Superior temporal gyrus (tissue), 1 donor: Measurements from ENCODE around the gene TBXAS1.

ENCODE experiments used
- DNase-seq: peaks from one replicate; pipeline ENCODE4 v3.0.0-alpha.2; 2016; ENCODE audit errors: extremely low spot score

TBXAS1 gene

DNA sequence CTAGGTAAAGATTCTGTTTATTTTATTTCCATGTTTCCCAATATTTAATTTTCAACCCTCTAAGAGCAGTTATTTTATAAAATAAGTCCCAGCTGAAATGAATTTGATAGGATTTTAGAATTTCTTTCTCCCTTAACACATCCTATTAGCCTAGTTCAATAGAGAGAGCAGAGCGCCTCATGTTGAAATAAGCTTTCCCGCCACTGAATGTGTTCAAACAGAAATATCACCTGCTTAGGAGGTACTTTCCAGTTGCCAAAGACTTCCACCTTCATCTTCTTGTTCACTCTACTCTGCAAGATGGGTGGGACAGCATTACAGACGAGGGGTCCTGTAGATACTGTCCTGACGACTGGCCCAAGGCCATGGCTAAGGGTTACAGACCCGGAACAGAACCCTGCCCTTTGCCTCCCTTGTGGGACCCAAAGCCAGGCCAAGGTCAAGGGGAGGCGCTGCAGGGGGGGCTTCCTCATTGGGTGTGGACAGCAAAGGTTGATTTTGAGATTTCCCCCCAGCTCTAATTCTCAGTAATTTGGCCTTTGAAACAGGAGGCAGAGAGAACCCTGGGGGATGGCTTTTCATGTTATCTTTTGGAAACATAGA lies 171.7 kb downstream of the TBXAS1 start:
- no peak for DNase-seq

DNA sequence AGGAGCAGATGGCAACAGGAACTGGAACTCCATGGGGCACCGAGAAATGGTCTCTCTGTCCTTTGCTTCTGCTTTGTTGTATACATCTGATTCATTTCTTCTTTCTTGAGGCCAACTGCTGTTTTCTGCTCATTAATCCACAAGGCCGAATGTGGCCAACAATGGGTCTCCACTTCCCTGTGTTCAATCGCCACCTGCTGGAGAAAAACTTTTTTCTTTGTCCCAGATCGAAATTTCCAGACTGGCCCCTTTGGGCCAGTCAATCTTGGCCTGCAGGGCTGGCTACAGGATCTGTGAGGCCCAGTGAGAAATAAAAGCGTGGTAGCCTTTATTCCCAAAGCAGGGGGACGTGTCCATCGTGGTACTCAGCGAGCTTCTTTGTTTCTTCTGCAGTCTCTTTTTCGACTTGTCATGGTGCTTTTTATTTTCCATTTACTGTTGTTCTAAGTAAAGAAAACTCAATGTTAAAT lies 174.9 kb downstream of the TBXAS1 start:
- peak; percentile 51 for DNase-seq

DNA sequence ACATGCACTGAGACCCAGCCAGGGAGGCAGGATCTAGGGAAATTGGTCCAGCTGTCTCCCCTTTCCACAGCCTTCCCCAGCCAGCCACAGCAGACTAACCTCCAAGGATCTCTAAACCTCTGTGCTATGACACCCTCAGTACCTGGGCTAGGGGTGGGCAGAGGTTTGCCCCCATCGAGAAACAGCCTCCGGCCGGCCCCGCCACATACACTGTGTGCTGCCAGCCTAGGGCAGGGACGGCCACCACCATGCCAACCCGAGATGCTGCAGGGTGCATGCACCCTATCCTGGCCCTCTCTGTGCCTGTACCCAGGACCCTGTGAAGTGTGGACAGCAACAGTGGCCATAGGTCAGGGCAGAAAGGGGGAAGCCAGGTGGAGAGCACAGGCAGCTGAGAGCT lies 175.6 kb downstream of the TBXAS1 start:
- no peak for DNase-seq

DNA sequence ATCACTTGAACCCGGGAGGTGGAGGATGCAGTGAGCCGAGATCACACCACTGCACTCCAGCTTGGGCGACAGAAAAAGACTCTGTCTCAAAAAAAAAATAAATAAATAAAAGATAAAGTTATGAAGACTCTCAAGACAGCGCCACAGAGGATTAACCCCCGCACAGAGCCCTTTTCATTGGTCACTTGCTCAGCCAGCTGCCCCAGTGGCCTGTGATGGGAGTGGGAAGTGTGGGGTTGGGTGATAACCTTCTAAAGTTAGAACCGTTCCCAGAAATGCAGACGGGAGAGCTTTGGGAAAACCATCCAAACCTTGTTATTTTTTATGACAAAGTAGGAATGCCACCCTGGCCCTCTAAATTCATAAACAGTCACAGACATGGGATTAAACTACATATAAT lies 176.3 kb downstream of the TBXAS1 start:
- no peak for DNase-seq

DNA sequence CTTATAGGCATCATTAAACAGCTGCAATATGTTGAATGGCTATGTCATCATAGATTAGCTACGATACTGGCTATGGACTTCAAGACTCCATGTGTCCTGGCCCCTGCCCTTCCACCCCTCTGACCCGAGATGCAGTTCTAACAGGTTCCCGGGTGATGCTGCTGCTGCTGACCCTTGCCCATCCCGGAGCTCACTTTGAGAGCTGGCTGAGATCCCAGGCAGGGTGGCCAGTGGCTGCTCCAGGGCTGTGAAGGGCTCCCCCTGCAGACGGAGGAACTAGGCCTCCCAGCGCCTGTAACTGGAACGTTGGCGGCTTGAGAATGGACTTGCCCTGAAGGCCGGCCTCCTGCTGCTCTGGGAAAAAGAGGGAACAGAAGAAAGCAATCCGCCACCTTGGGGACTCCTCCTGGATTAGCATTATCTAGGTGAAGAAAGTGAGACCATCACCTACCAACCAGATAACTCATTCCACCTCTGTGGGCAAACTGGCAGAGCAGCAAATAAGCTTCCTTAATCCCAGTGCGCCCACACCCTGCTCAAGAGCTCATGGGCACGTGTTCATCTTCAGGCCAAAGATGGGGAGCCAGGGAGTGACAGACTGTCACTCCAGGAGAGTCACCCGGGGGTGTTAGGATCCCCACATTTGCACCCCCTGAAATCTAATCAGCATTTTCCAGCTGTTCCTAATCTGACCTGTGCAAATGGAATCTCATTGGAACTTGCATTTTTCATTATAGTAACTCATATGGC lies 176.9 kb downstream of the TBXAS1 start:
- DNase-seq: no peak

DNA sequence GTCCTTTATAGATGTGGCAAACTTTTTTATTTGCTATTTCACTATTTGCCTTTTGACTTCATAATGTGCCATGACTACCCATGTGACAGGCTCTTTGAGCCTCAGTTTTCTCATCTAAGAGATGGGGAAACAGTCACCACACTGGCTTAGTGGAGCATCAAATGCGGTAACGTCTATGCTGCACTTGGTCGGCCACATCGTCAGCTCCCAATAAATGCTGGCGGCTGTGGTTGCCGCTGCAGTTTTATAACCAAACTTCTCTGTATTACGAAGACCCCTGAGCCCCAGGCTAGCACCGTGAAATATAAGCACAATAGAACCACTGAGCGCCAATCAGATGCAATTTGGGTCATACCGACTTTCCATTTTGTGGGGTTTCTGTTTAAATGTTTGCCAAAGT lies 177.5 kb downstream of the TBXAS1 start:
- no peak for DNase-seq

DNA sequence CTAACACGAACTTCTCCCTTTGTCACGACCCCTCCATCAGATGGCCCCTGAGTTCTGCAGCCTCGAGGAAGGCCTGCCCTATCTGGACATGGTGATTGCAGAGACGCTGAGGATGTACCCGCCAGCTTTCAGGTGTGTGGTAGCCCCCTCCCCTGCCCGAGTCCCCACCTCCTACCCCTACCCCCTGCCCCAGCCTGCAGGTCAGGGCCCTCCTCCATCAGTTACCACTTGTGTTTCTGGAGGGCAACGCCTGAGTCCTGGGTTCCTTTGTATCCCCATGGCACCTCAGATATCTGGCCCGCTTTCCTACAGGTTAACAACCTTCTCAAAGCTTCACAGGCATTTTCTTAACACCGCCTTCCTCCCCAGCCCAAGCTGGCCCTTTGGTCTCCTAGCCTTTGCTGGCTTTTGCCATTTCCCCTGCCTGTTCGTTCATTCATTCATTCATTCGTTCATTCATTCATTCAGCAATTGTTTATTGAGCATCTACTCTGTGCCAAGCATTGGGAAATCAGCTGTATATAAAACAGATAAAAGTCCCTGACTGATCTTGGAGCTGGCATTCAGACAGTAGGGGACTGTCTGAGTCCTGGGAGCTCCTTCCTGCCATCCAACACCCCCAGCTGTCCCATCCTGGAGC lies 178.1 kb downstream of the TBXAS1 start:
- no peak for DNase-seq

DNA sequence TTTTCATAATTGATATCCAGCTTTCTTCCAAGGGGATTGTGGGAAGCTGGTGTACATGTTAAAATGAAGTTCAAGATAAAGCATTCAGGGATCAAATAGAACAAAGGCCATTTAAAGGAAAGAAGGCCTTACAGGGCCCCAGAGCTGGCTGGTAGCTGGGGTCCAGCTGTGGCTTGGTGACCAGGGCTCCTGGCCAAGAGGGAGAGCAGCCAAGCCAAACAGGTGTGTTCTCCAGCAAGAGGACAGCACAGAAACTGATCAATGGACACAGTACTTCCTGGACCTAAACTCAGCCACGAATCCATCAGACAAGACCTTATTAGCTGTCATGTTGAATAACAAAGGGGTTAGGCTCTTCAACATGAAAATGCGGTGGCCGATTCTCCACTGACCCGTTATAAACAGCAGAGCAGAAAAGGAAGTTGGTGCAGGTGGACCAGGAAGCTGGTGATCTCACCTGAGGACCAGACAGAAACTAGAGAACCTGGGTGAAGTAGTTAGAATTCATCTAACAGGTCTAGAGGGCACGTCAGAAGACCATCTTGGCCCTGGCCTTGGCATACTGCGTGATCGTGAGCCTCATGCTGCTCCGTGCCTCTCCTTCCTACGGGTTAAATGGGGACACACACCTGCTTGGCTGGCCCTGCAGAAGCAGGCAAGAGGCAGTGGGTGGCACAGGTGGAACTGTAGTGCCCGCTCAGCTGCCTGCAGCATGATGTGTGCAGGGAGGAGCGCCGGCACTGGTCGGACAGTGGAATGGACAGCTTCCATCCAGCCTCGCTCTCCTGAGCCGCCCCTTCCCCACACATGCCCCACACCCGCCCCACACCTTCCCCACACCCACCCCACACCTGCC lies 179.9 kb downstream of the TBXAS1 start:
- DNase-seq: no peak

DNA sequence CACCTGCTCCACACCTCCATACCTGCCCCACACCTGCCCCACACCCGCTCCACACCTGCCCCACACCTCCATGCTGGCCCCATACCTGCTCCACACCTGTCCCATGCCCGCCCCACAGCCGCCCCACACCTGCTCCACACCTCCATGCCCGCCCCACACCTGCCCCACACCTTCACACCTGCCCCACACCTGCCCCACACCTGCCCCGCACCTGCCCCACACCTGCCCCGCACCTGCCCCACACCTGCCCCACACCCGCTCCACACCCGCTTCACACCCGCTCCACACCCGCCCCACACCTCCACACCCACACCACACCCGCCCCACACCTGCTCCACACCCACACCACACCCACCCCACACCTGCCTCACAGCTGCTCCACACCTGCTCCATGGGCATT lies 180.7 kb downstream of the TBXAS1 start:
- DNase-seq: no peak

DNA sequence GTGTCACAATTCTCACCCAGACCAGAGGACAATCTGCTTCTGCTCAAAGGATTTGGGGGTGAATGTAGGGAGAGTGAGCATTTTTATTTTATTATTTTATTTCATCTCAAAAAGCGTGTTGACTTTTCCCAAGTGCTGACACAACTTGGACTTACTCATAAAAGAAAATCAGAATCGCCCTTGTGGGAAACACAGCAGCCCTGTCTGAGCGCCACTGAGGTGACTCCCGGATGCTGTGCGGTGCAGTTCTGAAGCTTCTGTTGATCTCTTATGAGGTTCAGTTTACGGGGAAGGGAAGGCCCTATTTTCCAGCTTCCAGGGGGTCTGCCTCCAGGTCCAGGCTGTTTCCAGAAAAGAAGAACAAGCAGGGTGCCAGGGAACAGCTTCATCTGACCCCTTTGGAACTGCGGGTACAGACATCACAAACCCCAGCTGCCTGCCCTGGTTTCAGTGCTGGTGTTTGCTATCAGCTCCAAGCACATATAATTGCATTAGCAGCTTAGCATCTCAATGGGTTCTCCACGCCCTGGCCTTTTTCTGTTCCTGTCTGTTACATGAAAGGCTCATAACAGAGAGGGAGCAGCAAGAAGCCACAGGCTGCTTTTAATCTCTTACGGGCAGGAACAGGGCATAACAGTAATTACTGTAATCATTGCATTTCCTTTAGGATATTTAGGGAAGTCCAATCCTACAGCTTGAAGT lies 181.3 kb downstream of the TBXAS1 start:
- no peak for DNase-seq

DNA sequence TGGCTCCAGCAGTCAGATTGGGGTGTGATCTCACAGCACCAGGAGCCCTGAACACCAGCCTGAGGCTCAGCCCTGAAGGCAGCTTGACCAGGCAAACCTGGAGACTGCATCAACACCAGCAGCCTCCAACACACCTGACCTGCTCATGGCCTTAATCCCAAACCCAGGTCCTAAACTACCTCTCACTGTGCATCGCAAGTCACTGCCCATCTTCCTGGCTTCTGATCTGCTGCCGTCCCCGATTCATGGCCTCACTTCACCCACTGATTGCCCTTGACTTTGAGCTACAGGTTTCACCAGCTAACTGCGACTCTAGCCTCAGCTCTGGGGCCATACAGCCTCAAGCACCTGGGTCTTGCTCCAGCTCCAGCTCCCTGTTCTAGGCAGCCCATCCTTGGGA lies 184.6 kb downstream of the TBXAS1 start:
- no peak for DNase-seq

DNA sequence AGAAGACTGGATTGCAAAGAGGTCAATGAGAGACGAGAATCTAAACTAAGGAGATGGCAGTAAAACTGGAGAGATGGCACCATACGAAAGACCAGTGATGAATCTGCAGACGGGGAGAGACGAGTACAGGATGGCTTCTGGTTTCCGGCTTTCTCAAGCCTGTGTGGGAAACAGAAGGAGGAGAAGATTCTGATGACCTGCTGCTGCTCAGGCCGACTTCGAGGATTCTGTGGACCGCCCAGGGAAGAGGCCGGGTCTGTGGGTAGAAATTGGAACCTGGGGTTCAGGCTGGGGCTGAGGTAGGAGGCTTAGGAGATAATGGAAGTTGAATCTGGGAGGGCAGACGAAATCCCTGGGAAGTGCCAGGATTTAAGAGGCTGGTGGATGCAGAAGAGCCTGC lies 185.1 kb downstream of the TBXAS1 start:
- no peak for DNase-seq

DNA sequence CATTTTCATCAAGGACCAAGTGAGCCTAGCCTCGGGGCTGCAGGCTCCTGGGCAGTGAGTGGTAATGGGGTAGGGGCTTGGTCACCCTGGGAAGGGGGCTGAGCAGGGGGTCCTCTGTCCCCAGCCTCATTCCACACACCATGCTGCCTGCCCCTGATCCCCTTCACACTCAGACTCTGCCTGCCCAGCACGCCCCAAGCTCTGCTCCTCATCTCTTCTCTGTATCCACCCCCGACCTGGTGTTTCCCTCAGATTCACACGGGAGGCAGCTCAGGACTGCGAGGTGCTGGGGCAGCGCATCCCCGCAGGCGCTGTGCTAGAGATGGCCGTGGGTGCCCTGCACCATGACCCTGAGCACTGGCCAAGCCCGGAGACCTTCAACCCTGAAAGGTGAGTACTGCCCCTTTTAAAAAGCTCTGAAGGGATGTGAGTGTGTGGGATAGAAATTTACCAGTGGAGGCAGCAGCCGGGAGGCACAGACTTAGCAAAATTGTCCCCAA lies 186.5 kb downstream of the TBXAS1 start:
- no peak for DNase-seq

DNA sequence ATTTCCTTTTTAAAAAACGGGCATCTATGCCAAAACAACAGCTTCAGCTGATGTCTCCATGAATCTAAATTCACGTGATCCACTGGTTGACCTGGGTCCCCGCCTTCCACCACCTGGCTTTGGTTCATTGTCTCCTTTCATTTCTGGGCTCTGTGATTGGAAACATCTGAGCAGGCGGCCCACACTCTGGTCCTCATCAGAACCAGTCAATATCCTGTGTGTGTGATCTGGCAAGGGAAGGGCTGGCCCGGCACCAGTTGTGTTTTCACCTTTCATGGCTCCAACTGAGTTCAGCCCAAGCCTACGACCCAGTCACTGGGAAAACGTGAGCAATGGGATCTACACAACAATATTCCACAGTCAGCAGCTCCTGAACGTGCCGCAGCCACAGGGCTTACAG lies 187.5 kb downstream of the TBXAS1 start:
- no peak for DNase-seq

DNA sequence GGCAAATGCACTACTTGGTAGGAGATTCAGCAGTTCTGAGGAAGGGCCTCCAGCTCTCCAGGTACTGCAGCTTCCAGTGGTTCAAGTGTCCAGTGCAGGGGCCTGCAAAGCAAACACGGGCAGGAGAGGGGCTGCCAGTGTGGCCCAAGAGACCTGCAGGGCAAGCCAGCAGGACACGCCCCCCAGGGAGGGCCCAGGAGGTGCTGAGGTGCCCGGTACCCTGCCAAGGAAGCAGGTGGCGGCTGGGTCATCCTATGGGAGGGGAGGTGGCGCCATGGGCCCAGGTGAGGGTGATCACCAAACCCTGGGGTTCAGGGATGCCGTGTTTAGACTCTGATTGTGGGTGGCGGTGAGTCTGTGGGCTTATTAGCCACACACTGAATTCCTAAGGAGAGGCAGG lies 188.0 kb downstream of the TBXAS1 start:
- DNase-seq: no peak

DNA sequence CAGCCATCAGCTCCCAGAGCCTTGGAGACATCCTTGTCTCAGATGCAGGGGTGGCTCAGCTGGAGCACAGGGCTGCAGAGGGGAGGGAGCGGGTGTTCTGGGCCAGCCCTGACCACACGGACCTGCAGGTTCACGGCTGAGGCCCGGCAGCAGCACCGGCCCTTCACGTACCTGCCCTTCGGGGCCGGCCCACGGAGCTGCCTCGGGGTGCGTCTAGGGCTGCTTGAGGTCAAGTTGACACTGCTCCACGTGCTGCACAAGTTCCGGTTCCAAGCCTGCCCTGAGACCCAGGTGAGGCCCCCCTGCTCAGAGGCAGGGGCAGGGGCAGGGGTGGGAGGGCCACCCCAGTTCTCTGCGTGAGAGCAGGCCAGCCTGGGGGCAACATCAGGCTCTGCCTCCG lies 188.5 kb downstream of the TBXAS1 start:
- no peak for DNase-seq

DNA sequence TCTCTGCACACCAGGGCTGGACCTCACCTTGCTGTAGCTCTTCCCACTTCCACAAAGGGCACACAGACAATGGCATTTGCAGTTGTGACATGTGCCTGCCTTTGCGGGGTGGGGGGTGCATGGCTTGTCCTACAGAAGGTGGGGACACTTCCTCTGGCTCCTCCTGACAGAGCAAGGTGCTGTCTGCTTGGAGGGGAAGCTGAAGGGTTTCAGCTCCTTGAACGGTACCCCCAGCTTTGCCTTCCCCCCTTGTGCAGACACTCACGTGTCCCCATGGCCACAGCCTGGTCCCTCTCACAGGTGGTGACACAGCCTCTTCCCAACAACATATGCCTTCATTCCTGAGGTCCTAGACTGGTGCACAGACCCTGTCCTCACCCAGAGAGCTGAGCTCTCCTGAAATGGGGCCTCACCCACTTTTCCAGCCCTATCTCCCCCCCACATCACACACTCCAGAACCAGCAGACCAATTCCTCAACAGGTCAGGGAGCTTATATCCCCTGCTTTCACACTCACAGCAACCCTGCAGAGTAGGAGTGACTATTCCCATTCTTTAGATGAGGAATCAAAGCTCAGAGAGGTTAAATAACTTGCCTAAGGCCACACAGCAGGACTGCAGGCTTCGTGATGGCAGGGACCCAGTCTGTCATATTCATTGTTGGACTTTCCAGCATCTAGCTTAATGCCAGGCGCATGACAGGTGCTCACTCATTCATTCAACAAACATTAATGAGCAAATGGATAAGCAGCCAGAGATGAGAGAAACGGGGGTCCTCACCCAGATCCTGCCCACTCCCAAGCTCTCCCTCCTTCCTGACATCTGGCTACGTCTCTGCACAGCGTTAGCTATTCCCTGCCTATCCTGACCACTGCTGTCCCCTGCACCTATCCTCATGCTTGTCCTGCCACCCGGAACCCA lies 189.3 kb downstream of the TBXAS1 start:
- no peak for DNase-seq

DNA sequence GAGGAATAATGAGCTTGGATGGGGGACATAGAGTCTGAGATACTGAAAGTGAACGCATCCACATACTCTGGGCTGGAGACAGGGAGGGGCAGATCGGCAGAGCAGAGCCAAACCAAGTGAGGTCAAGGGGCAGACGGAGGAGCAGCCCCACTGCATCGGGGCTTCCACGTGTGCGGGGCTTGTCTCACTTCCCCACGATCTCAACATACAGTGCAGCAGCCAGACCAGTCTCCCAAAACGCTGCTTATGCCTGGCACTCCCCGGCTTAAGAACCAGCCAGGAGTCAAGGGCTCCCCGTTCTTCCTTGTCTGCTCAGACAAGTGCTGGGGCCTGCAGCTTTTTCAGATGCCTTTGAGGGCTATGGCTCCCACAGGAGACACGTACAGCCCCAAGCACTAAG lies 190.1 kb downstream of the TBXAS1 start:
- no peak for DNase-seq

DNA sequence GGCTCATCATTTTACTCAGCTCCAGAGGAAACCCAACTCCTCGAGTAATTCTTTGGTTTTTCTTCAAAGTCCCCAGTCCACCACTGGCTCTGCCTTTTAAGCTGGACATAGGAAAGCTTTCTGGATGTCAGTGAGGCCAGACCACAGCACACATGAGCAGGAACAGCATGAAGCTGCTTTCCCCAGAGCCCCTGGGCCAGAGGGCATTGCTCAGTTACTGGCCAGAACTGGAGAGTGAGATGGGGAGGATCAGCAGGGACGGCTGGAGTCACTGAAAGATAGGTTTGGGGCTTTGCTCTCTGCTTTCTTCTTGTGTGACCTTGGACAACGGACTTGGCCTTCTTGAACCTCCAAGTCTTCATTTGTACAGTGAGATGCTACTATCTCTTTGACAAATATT lies 190.5 kb downstream of the TBXAS1 start:
- DNase-seq: no peak

DNA sequence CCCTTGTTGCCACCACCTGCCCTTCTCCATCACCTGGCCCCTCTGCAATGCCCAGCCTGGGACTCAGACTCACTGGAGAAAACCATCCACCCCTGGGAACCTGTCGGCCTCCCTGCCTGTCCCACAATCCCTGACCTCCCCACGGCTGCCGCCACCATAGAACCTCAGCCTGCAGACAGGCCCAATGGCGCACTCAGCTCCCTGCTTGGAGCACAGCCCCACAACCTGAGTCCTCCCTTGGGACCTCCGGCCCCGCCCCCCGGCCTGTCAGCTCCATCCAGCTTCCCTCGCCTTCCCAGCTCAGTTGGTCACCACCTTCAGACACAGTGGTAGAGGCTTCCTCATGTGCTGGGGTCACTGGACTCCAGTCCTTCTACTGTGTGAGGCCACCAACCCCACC lies 192.5 kb downstream of the TBXAS1 start:
- no peak for DNase-seq
